DMS153 (cell line): ENCODE results near the gene TRPT1.
A peak's percentile ranks its signal among the peaks of the same experiment; 100 is the strongest.
"Not testable (repeated sequence)": the region's sequence is repeated elsewhere in the genome, so short reads cannot be mapped to it uniquely, and the experiment has no call there.

Experiments
- DNase-seq: peaks from one replicate; lab custom pipeline; 2025; lab: John Stamatoyannopoulos, UW

Gene TRPT1

GRCh38 chr11:64258356-64258755 is 32.4 kb upstream of the TRPT1 start:
- no peak for DNase-seq

- no peak for DNase-seq
Measured at GRCh38 chr11:64256300-64256699, 30.3 kb upstream of the TRPT1 start.

- no peak for DNase-seq
Measured at GRCh38 chr11:64255135-64256128, 29.4 kb upstream of the TRPT1 start.

- DNase-seq: no peak
Measured at GRCh38 chr11:64254326-64254725, 28.3 kb upstream of the TRPT1 start.

DNA sequence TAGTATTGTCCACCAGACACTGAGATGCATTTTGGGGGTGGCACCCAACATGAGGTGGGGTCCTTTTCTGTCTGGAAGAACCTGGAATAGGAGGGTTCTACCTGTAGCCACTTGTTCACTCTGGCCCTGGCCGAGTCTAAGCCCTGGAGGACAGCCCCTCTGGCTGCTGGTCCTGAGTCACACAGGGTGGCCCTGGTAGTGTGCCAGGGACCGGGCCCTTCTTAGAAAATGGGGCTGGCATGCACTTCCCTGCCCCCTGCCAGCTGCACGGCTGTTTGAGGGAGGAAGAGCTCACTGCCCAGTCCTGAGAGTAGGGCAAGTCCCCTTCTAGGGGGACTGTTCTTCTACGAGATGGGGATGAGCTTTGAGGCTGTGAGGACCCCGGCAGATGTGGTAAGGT is 27.5 kb upstream of the TRPT1 start:
- DNase-seq: no peak

DNA sequence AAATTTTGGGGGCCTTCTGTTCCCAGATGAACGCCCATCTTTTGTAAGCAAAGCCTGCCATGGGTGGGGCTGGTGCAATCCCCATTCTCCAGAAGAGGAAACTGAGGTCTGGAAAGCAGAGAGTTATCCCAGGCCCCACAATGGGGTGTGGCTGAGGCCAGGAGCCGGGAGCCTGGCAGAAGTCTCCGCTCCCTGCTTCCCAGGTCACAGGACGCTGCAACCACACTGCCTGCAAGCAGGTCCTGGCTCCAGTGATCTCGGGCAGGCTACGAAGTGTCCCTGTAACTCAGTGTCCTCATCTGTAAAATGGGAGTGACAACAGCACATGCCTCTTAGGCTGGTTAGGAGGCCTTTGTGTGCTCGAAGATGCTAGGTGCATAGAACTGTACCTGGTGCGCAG is 27.1 kb upstream of the TRPT1 start:
- DNase-seq: no peak

DNA sequence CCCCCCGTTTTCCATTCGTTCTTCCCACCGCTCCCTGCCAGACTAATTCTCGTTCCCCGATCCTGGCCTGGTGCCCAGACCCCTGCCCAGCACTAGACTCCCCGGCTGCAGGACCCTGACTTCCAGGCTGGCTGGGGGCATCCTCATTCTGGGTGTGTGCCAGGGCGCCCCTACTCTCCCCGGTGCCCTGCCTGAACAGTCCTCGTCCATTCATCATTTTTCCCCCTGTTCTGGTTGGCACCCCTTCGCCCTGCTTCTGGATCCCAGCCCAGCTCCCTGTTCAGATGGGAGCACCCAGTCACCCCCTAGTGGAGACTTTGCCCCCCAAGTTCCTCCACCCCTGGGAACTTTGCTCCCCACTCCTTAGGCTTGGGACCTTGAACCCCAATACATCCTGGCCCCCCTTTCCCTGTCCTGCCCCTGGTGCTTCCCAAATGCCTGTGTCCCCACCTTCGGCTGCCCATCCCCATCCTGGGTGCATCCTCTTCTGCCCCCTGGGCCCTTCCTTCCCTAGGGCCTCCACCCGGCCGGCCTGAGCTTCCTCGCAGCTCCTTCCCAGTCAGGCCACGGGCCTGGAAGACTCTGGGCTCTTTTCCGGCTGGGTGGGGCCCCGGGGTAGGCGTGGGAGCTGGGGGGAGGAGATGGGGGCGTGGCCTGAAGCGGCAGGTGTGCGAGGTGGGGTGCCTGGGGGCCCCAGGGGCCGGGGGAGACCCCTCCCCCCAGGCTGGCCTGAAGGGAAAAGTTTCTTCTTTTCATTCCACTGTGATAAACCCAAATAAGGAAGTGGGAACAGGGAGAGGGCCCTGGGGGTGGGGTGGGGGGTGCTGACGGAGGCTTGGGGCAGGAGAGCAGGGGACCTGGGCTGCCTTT is 26.3 kb upstream of the TRPT1 start:
- DNase-seq: no peak

- DNase-seq: no peak
Measured at GRCh38 chr11:64251753-64252002, 25.7 kb upstream of the TRPT1 start.

DNA sequence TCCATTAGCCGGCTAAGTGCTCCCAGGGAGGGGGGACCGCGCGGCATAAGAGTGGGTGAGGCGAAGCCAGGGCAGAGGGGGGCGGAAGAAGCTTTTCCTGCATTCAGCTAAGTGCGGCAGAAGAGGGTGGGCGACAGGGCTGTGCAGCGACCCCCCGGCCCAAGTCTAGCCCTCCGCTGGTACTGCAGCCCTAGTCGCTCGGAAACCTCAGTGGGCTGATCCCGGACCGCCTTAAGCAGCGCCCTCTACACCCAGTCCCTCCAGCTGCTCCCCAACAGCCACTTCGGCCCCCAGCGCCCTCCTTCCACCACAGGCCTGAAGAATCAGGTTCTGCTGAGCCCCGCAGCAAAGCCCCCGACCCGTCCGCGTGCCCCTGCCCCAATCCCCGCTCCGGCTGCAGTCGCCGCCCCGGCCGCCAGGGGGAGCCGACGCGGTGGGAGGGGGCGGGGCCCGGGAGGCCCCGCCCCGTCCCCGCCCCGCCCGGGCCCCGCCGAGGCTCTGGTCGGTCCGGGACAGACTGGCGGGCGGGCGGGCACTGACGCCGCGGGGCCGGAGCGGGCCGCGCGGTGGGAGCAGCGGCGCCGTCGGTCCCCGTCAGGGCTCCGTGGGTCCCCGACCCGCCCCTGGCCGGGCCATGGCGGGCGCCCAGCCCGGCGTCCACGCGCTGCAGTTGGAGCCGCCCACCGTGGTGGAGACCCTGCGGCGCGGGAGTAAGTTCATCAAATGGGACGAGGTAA is 25.2 kb upstream of the TRPT1 start, which contains the start of gene PLCB3:
TSS of gene PLCB3 (plus strand) at position 515 of the 737 bp plus-strand sequence. CDS start at position 635, 120 bp downstream.
- no peak for DNase-seq

GRCh38 chr11:64250415-64251015 is 24.5 kb upstream of the TRPT1 start:
- no peak for DNase-seq

- no peak for DNase-seq
Measured at GRCh38 chr11:64249563-64250414, 23.8 kb upstream of the TRPT1 start.

DNA sequence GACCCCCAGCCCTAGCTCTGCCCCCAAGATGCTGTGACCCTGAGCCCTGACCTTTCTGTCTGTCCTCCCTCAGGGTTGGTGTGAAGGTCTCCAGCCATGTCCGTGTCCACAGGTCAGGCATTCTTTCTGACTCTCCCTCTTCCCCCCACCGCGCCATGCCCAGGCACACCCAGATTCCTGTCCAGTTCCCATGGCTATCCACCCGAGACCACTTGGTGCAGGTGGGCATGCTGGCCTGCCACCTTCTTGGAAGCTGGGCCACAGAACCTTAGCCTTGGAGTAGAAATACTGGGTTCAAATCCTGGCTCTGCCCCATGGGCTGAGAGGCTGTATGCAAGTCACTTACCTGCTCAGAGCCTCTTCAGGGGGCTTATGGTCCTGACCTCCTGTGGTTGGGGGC is 23.1 kb upstream of the TRPT1 start:
- DNase-seq: no peak

DNA sequence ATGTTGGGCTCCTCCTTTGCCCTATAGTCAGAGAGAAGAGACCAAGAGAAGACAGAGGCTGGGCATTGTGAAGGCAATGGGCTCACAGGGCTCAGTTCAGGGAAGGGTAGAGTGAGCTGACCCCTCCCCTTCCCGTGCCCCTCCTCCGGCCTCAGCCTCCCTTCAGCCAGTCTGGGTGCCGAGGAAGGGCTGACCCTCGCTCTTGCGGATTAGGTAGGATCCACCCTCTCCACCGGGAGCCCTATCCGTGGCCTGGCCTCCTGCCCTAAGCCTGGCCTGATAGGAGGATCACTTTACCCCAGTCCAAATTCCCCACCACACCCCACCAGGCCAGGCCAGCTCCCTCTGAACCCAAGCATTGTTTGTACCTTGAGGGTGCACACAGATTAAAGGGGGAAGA is 22.6 kb upstream of the TRPT1 start:
- no peak for DNase-seq

DNA sequence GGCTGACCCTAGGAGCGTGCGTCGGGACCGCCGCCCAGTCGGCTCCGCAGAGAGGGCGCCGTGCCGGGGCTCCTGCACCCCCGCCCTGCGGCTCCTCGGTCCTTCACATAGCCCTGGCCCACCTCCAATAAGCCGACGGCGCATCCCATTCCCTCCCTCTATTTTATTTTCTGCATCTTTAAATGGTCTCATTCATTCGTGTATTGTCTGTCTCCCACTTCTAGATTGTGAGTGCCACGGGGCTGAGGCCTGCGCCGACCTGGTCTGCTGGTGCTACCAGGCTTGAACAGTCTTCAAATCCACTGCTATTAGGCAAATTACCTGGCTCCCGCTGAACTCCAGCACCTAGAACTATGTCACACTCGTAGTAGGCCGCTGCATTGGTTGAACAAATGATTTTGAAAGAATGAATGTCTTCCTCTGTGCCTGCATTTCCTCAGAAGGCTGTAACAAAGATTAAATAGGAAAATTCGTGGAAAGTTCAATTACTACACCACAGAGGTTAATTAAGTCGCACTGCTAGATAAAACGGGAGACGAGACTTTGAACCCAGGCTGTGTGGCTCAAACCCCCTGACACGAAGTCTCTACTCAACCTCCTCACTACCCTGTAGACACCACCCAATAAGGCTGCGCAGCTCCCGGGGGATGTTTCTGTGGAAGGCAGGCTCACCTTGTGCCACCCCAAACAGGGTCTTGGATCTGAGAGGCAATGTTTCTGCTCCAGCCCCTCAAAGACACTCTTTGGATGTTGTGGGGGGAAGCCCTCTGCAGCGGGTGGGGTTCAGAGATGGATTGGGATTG is 21.9 kb upstream of the TRPT1 start:
- DNase-seq: no peak

DNA sequence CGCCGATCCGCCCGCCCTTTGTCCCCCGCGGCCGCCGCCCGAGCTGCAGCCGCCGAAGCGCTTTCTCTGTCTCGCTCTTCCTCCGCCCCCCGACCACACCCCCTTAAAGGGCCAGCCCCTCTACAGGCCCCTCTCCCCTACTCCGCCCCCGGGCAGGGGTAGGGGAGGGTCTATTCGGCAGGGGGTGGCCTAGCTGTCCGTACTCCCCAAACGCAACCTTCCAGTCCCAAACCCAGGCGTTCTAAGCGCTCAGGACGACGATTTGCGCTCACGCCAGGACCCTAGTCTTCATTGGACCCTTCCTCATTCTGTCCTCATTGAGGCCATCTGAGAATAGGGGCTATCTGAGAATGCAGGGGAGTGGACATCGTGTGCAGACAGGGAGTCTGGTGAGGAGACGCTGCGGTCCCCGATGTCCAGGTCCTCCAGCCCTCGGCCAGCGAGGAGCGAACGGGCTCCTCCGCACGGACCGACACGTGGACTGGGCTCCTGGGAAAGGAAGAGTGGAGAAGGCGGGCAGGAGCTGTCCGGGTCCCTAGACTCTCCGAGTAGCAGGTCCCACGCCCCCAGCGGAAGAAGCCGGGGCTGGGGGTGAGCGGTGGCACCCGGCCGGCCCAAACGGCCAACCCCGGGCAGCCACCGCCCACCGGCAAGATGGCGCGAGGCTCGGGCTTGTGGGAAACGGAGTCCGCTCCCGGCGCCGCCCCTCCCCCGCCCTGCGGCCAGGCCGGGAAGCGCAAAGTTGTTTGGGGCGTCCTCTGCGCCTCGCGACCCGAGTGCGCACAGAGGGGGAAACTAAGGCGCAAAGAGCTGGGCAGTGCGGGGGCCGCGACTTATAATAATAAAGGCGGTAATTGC is 21.1 kb upstream of the TRPT1 start, which contains the start of gene PPP1R14B:
TSS of gene PPP1R14B (minus strand) at position 73 of the 858 bp plus-strand sequence. CDS start 270 bp downstream, outside the sequence.
- peak; percentile 61 for DNase-seq

DNA sequence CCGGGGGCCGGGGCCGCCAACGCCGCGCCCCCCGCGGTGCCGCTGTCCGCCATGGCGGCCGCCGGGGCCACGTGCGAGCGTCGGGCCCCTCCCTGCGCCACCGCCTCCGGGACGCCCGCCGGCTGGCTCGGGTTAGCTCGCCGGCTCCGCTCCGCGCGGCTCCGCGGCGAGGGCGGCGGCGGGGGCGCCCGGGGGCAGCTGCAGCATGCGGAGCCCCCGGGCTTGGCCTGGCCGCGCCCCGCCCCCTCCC is 20.6 kb upstream of the TRPT1 start:
- DNase-seq: not testable (repeated sequence)

DNA sequence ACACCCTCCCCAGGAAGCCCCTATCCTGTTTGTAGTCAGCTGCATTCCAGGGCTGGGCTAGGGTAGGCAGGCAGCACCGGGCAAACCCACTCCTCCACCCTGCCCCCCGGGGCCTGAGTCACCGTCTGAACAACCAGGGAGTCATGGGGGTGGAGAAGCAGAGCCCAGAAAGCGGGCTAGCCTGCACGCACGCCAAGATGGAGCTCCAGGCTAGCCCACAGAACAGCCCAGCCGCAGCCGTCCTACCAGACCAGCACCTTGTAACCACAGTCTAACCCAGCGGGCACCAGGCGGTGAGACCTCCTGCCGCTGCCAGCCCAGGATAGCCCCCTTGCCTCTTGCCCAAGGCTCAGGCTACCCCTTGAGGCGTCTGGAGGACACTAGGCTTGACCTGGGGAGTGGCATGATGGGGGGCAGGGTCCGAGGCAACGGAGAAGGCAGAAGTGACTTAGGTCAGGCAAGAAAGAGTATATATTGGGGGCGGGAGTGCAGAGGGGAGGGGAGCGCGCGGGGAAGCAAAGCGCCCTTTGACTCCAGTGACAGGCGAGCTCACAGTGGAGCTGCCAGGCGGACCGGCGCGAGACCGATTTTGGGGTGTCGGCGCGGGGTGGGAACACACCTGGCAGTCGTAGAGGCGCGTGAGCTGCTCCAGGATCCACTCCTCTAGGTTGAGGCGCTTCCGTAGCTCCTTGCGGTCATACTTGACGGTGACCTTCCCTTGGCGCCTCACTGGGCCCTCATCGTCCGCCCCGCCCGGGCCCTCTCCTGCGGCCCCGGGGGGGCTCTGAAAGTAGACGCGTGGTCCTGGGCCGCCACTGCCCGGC is 20.0 kb upstream of the TRPT1 start:
- DNase-seq: peak; percentile 46

DNA sequence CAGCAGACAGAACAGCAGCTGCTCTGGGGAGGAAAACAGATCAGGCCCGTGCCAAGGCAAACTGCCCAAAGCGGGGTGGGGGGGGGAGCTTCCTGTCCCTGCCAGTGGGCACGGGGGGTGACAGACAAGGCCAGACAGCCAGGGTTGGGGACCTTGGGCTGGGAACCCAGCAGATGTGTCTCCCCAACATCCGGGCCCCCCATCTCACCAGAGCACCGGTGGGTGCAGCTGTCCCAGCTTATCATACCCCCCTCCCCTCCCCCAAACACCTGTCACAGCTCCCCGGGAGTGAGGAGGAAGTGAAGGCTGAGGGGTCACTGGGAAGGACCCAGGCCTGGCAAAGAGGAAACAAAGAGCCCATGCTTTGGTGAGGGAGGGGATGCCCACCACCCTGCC is 19.4 kb upstream of the TRPT1 start:
- DNase-seq: no peak
